Measurements from ENCODE around the gene GTPBP4.

- TF ChIP-seq POLR2A (IDR thresholded peaks at IDR 0.05; ENCODE audit: extremely low read depth, insufficient read length) (no peak), CTCF (IDR thresholded peaks at IDR 0.05; ENCODE audit: low read depth, low read length) (no peak), MAX (IDR thresholded peaks at IDR 0.05; ENCODE audit: low read depth, low read length) (no peak)
Observed at GRCh38 chr10:1007583-1007982, 19.3 kb downstream of the GTPBP4 start.
